Measurements from ENCODE around the gene UNC5C. TPM values are rescaled to one million over a fixed set of nuclear protein-coding genes. Genes with fewer than 3 reads are reported as not detected.

UNC5C gene
- total RNA-seq, 2 donors from 2014 or later: 4.0 to 5.9 TPM

DNA sequence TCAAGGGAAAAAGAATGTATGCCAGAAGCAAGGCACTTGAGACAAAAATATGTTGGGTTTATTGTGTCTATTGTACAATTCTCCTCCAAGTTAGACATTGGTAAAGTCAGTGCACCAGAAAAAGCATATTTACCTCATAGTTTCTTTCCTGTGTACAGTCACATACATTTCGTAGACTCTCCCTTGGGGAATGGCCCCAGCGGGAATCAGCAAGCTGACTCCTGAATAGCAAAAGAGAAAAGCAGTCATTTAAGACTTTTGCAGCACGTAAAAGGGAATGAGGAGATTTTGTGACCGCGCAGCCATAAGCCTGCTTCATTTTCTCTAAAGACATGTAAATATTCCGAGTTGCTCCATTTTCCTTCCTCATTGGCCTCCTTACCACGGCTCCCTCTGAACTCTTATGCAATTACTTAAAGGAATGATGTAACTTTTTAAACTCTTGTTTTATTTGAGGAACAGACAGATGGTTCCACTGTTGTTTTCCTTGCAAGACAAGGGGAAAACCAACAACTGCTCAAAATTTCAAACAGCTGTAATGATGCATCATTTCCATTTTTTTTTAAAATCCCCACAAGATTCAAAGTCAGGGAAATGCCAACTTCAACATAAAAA is 332.7 kb downstream of the UNC5C start:
- ATAC-seq (no peak), DNase-seq (no peak)
- intact Hi-C loops (cut with DNase I, micrococcal nuclease): no loop called here

- DNase-seq (no peak), ATAC-seq (no peak)
- intact Hi-C loops (cut with DNase I, micrococcal nuclease): no loop called here
Observed at GRCh38 chr4:95215043-95215442, 333.7 kb downstream of the UNC5C start.

DNA sequence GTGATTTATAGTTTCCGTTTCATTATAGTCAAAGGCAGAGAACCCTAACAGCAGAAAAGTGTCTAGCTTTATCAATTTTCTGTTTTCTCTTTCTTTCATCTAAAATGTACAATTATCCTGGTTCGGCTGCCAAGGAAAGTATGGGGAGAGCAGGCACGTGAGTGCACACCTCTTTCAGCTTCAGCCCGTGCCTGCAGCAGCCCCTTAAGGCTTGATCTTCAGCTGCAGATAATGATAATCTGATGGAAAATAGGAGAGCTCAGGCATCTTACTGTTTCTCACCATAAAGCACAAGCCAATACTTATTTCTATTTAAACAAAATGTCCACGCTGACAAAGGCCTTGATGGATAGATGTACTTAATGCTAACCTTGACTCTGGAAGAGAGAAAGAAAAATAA is 334.4 kb downstream of the UNC5C start:
- DNase-seq (no peak), ATAC-seq (no peak)
- intact Hi-C loops (cut with DNase I, micrococcal nuclease): no loop called here

DNA sequence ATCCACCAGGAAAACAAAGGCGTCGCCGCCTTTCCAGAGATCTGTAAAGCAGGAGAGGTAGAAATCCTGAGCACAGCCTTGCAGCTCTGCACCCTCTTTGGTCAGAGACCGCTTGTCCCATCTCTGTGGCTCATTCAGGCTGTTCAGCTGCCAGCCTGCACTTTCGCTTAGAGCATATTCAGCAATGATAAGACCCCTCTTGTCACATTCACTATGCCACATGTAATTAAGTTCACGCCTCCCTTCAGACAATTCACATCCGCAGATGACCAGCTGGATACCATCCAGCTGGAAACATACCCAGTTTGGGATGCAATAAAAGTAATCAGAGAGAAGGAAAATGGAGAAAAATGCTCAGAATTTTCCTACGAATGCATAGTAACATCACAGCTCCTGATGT is 335.4 kb downstream of the UNC5C start:
- peak; percentile 56 for ATAC-seq
- no peak for DNase-seq
- intact Hi-C loops (cut with DNase I, micrococcal nuclease): no loop called here

- ATAC-seq: peak; percentile 42
- intact Hi-C loops (cut with DNase I, micrococcal nuclease): no loop called here
- DNase-seq: no peak
Observed at GRCh38 chr4:95212692-95213091, 336.1 kb downstream of the UNC5C start.

GRCh38 chr4:95209927-95210326 is 338.8 kb downstream of the UNC5C start:
- no peak for ATAC-seq
- no peak for DNase-seq
- intact Hi-C loops (cut with DNase I, micrococcal nuclease): no loop called here

GRCh38 chr4:95204873-95205272 is 343.9 kb downstream of the UNC5C start:
- DNase-seq: no peak
- ATAC-seq: no peak
- intact Hi-C loops (cut with DNase I, micrococcal nuclease): no loop called here

DNA sequence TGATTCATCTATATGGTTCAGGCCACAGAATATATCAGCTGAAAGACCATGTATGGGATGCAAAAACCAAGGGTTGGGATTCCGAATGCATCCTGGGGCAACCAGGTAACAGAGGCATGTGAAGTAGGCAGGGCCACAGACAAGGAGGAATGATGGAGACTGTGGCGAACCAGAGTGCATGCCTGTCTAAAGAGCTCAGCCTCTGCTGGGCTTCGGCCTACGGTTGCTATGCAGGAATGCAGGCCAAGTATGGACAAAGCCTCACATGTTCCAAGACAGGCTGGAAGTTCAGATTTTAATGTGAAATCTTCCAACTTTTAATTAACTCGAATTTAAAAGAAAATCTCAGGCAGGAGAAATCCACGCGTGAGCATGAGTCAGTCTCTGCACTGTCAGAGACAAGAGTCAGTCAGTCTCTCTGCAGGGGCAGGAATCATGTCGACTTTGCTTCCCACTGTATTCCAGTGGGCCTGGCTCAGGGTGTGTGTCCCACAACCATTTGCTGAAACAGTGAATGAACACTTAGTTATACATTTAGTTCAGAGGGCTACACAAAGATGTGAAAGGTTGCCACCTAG is 344.4 kb downstream of the UNC5C start:
- intact Hi-C loops (cut with DNase I, micrococcal nuclease): no loop called here
- ATAC-seq (no peak), DNase-seq (no peak)

DNA sequence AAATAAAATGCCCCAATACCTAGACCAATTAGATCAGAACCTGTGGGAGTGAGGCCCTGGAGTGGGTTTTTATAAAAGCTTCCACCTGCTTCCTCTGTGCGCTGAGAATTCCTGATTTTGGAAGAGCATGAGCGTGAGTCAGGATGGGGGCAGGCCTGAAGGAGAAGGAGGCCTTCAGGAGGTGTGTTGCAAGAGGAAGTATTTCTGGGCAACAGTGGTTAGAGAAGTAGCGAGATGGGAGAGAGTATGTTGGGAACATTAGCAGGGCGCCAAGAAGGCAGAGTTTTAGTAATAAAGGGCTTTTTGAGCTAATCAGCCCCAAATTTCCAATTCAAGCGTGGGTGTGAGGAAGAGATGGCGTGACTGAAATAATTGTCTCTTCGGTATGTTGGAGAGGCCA is 349.8 kb downstream of the UNC5C start:
- DNase-seq (no peak), ATAC-seq (no peak)
- intact Hi-C loops (cut with DNase I, micrococcal nuclease): no loop called here

DNA sequence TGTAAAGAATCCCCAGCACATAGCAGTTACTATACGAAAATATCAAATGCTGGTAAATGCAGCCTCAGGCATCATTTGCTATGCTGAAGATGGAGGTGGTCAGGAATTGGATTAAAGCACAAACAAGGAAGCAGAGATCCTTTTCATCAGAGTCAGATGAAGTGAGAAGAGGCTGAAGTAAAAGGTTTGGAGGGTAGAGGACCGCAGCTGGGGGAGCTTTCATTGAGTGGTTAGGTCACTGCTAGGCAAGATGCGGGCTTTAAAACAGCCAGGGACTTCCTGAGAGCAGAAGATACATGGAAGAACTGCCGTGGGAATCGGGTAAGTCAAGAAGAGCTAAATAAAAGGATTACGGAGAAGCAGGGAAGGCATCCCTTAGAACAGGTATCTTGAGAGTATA is 351.4 kb downstream of the UNC5C start:
- intact Hi-C loops (cut with DNase I, micrococcal nuclease): no loop called here
- DNase-seq: no peak
- no peak for ATAC-seq

GRCh38 chr4:95193391-95194224 is 355.2 kb downstream of the UNC5C start:
- DNase-seq (no peak), ATAC-seq (no peak)
- intact Hi-C loops (cut with DNase I, micrococcal nuclease): no loop called here

DNA sequence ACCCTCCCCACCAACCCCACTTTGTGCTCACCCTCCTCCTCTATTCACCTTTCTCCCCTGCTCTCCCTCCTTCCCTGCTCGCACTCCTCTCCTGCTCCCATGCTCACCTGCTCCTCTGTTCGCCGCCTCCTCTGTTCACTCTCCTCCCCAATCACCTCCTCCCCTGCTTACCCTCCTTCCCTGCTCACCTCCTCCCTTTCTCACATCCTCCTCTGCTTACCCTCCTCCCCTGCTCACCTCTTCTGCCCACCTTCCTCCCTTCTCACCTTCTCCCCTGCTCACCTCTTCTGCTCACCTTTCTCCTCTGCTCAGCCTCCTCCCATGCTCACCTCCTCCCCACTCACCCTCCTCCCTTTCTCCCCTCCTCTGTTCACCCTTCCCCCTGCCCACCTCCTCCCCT is 357.2 kb downstream of the UNC5C start:
- DNase-seq: no peak
- no peak for ATAC-seq
- intact Hi-C loops (cut with DNase I, micrococcal nuclease): no loop called here

DNA sequence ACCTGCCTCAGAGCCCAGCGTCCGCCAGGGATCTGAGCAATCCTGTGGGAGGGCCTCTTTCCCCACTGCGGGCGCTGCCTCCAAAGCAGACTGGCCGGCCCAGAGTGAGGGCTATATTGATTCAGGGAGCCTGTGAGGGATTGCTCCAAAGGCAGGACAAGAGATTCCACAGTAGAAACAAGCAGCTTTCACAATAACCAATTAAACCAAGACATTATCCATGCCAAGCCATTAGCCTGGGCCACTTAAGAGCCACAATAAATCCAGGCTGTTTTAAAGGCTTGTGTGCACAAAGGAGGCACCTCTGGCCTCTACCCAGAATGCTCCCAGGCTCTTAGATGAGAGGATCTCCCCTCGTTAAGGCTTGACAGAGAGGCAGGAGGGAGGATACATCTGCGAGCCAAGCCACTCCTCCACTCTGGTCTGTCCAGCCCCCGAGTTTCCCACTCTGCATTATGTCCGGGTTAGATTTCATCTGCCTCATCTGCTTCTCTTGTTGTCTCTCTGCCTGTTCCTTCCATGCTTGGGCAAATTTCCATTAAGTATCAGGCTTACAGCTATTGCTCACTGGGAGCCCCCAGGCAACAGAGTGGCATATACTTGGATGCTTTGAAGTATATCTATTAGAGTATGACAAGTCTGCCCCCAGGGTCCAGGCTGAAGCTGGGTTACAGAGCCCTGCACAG is 357.9 kb downstream of the UNC5C start:
- intact Hi-C loops (cut with DNase I, micrococcal nuclease): no loop called here
- DNase-seq: no peak
- ATAC-seq: no peak

GRCh38 chr4:95188701-95189370 is 359.9 kb downstream of the UNC5C start:
- DNase-seq: no peak
- no peak for ATAC-seq
- intact Hi-C loops (cut with DNase I, micrococcal nuclease): no loop called here

DNA sequence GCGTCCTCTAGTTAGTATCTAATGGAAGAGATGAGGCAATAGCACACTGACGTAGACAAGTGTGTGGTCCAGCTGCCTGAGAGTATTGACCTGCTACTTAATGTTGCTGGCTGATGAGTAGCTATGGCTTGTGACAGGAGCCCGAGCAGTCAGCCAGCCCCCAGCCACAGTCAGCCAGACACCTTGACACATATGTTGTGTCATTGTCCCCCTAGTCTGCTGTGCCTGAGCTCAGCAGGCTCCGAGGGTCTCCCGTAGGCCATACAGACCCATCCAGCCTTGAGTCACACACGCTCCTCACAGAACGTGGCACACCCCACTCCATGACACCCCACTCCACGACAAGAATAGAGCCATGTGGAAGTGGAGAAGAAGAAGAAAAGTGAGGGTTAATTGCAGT is 362.1 kb downstream of the UNC5C start:
- DNase-seq (no peak), ATAC-seq (no peak)
- intact Hi-C loops (cut with DNase I, micrococcal nuclease): no loop called here

- no peak for DNase-seq
- intact Hi-C loops (cut with DNase I, micrococcal nuclease): no loop called here
- no peak for ATAC-seq
Observed at GRCh38 chr4:95183656-95184408, 364.9 kb downstream of the UNC5C start.

GRCh38 chr4:95181996-95182306 is 366.8 kb downstream of the UNC5C start:
- ATAC-seq (no peak), DNase-seq (no peak)
- intact Hi-C loops (cut with DNase I, micrococcal nuclease): no loop called here

GRCh38 chr4:95181243-95181995 is 367.4 kb downstream of the UNC5C start:
- ATAC-seq: no peak
- DNase-seq: no peak
- intact Hi-C loops (cut with DNase I, micrococcal nuclease): no loop called here

Data from left colon (tissue), 2 donors.